Measurements from ENCODE around the gene REL. TPM values are rescaled to one million over a fixed set of nuclear protein-coding genes. Genes with fewer than 3 reads are reported as not detected.
A peak's percentile ranks its signal among the peaks of the same experiment; 100 is the strongest.
"Not testable (repeated sequence)": the region's sequence is repeated elsewhere in the genome, so short reads cannot be mapped to it uniquely, and the experiment has no call there.

The REL gene
- polyA plus RNA-seq, 1 experiment: 3.3 TPM

GRCh38 chr2:60906395-60906794 lies 25.0 kb downstream of the REL start:
- DNase-seq (ENCODE audit: low read depth, low spot score): no peak
- no peak overlapping the region for H3K27ac ChIP-seq (ENCODE audit: low read depth, low read length)
- TF ChIP-seq CTCF (IDR thresholded peaks at IDR 0.05; ENCODE audit: low read depth, low read length): no peak
- no peaks in the 10 kb centered on the region for H3K27me3 ChIP-seq (ENCODE audit: control insufficient read depth, insufficient read depth, low read length)
- CTCF ChIA-PET: no interaction called here
- H3K9me3 ChIP-seq (ENCODE audit: control insufficient read depth, insufficient read depth, low read length): no peaks in the 10 kb centered on the region
- no peak overlapping the region for H3K4me3 ChIP-seq (ENCODE audit: low read depth, low read length)
- POLR2A ChIA-PET: no interaction called here

GRCh38 chr2:60907329-60907728 lies 26.0 kb downstream of the REL start:
- DNase-seq (ENCODE audit: low read depth, low spot score): no peak
- Histone ChIP-seq H3K9me3 (ENCODE audit: control insufficient read depth, insufficient read depth, low read length) (no peaks in the 10 kb centered on the region), H3K4me3 (ENCODE audit: low read depth, low read length) (no peak overlapping the region), H3K27ac (ENCODE audit: low read depth, low read length) (no peak overlapping the region), H3K27me3 (ENCODE audit: control insufficient read depth, insufficient read depth, low read length) (no peaks in the 10 kb centered on the region)
- TF ChIP-seq CTCF (IDR thresholded peaks at IDR 0.05; ENCODE audit: low read depth, low read length): no peak
- ChIA-PET CTCF (no interaction called here), POLR2A (no interaction called here)

GRCh38 chr2:60925994-60926740 lies 44.8 kb downstream of the REL start:
- CTCF ChIA-PET: interaction anchor here (0.7 kb wide), 1 partner anchor 73 kb away, joined by 3 read pairs; no protein-coding TSS in a partner anchor
- POLR2A ChIA-PET: no interaction called here
- no peaks in the 10 kb centered on the region for H3K9me3 ChIP-seq (ENCODE audit: control insufficient read depth, insufficient read depth, low read length)
- peak; percentile 26 for DNase-seq (ENCODE audit: low read depth, low spot score)
- no peak overlapping the region for H3K4me3 ChIP-seq (ENCODE audit: low read depth, low read length)
- no peak for TF ChIP-seq CTCF (IDR thresholded peaks at IDR 0.05; ENCODE audit: low read depth, low read length)
- no peaks in the 10 kb centered on the region for H3K27me3 ChIP-seq (ENCODE audit: control insufficient read depth, insufficient read depth, low read length)
- H3K27ac ChIP-seq (ENCODE audit: low read depth, low read length): peak overlapping the region; percentile 59

- H3K27ac ChIP-seq (ENCODE audit: low read depth, low read length): no peak overlapping the region
- no peak overlapping the region for H3K4me3 ChIP-seq (ENCODE audit: low read depth, low read length)
- DNase-seq (ENCODE audit: low read depth, low spot score): peak; percentile 13
- H3K27me3 ChIP-seq (ENCODE audit: control insufficient read depth, insufficient read depth, low read length): no peaks in the 10 kb centered on the region
- ChIA-PET POLR2A (no interaction called here), CTCF (interaction anchor here (0.7 kb wide), 1 partner anchor 73 kb away, joined by 3 read pairs; no protein-coding TSS in a partner anchor)
- TF ChIP-seq CTCF (IDR thresholded peaks at IDR 0.05; ENCODE audit: low read depth, low read length): no peak
- no peaks in the 10 kb centered on the region for H3K9me3 ChIP-seq (ENCODE audit: control insufficient read depth, insufficient read depth, low read length)
These were observed 45.6 kb downstream of the REL start for GRCh38 chr2:60926741-60927552.

- CTCF ChIA-PET; H3K27me3 ChIP-seq (ENCODE audit: control insufficient read depth, insufficient read depth, low read length); H3K4me3 ChIP-seq (ENCODE audit: low read depth, low read length); H3K27ac ChIP-seq (ENCODE audit: low read depth, low read length); DNase-seq (ENCODE audit: low read depth, low spot score); POLR2A ChIA-PET; H3K9me3 ChIP-seq (ENCODE audit: control insufficient read depth, insufficient read depth, low read length): not testable (repeated sequence)
These were observed 50.7 kb downstream of the REL start for GRCh38 chr2:60932061-60932460.
